LNCAP (cell line): ENCODE results near the gene CSF1R.

Experiments
- CTCF ChIP-seq: fragments of 450-650 bp; IDR thresholded peaks from 2 replicates; pipeline ENCODE4 v1.5.1; 2017; ENCODE audit warnings: mild to moderate bottlenecking

The CSF1R gene

DNA sequence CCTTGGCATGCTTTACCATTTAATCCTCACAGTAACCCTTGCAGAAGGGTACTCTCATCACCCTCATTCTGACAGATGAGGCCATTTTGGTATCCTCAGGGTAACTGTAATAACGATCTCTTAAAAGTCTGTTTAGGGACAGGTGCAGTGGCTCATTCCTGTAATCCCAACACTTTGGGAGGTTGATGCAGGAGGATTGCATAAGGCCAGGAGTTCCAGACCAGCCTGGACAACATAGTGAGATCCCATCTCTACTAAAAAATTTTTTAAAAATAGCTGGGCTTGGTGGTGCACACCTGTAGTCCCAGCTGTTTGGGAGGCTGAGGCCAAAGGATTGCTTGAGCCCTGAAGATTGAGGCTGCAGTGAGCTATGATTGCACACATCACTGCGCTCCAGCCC lies 31.8 kb downstream of the CSF1R start:
- TF ChIP-seq CTCF, result no peak

DNA sequence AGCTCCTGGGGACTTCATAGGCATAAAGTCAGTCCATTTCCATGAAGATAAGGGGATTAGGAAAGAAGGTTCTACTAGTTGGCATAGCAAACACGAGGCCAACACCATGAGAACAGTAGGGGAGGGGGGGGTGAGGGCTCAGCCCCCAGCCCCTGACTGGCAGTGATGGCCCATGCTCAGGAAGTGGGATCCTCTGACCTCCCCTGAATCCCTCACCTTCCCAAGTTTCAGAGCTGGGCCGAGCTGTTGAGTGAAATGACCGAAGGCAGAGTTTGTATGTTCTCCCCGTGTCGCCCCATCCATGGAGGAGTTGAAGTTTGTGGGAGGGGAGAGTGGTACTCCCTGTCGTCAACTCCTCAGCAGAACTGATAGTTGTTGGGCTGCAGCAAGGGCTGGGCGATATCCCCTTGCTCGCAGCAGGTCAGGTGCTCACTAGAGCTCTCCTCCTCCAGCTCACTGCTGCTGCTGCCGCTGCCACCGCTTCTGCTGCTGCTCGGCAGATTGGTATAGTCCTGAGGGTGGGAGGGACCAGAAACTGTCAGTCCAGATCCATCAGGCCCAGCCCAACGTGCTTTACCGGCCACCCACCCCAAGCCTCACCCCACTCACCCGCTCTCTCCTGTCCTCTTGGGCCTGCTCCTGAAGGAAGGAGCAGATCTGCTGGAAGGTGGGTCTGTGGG lies 32.5 kb downstream of the CSF1R start:
- TF ChIP-seq CTCF, result no peak

GRCh38 chr5:150052956-150053712 lies 33.2 kb downstream of the CSF1R start:
- no peak for TF ChIP-seq CTCF

DNA sequence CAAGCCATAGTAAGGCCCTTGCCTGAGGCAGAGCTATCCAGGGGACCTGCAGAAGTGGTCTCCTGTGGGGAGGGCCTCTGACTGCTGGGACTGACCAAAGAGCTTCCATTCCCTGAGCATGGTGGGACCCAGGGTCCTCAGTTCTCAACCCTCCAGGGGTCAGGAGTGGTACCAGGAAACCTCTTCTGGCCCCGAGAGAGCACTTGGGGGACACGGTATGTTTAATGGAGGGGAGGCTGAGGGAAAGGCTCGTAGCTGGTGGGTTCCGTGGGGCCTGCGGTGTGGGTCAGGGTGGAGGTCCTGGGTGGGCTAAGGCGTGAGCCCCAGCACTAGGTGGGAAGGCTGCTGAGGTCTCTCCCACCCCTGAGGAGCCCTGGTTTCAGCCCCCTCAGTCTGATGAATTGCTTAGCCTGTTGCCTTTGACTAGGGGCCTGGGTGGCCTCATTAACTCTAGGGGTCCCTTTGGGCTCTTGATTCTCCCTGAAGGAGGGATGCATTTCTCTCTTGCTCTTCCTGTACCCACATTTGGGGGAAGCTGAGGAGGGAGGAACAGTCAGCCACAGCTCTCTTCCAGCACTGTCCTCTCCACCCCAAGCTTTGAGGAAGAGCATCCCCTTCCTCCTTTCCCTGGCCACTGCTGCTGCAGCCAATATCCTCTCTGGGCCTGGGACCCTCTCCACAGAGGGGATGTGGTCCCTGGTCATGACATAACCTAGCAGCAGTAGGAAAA lies 34.0 kb downstream of the CSF1R start:
- TF ChIP-seq CTCF, result no peak

DNA sequence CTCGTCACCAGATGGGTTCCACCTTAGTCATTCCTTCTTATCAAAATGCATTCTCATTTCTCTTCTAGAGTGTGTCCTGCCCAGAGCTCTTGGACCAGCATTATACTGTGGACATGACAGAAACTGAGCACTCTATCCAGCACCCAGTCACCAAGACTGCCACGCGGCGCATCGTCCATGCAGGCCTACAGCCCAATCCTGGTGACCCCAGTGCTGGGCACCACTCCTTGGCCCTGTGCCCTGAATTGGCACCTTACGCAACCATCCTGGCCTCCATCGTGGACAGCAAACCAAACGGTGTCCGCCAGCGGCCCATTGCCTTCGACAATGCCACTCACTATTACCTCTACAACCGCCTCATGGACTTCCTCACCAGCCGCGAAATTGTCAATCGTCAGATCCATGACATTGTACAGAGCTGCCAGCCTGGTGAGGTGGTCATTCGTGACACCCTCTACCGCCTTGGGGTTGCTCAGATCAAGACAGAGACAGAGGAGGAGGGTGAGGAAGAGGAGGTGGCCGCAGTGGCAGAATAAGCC lies 34.6 kb downstream of the CSF1R start:
- TF ChIP-seq CTCF, result no peak

DNA sequence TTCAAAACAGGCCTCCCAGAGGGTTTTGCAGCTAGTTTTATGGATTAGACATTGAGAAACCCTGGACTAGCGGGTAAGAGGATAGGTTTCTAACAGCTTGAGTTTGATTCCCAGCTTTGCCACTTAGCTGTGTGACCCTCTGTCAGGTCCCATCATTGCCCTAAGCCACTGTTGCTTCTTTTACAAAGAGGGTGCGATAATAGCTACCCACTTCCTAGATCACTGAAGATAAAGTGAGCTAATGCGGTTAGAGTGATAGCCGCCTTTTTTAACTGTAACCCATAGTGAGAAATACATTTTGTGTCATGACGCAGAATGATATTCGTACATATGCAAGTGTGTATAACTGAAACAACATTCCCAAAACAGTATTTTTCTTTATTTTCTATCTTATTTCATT lies 40.3 kb downstream of the CSF1R start:
- TF ChIP-seq CTCF, result no peak

GRCh38 chr5:150045549-150045948 lies 40.8 kb downstream of the CSF1R start:
- no peak for TF ChIP-seq CTCF
